WTC11 (cell line): ENCODE data around the gene PTPRN2. TPM values are rescaled to one million over a fixed set of nuclear protein-coding genes. Genes with fewer than 3 reads are reported as not detected.

Experiments
- ATAC-seq: fragments of 200-7000 bp; cut with Tn5 transposase; 2 replicates; pipeline ENCODE4 v1.10.0; 2021; ENCODE audit warnings: mild to moderate bottlenecking, moderate library complexity
- CTCF ChIA-PET: fragments of 300-600 bp; sonication (Branson Sonifier 250); formaldehyde crosslinking; loops from one replicate; lab custom pipeline; 2021; ENCODE audit warnings: antibody characterized with exemption; lab: Charles Lee
- POLR2A ChIA-PET: fragments of 350-600 bp; sonication (Branson Sonifier 250); formaldehyde crosslinking; loops from one replicate; lab custom pipeline; 2021; ENCODE audit warnings: antibody characterized with exemption; lab: Charles Lee
- DNase-seq: peaks from one replicate; pipeline ENCODE4 v3.0.0; 2021; ENCODE audit warnings: low spot score
- H3K27ac Mint-ChIP-seq: 2 replicates; pipeline ENCODE4 v1.8.0; 2021; ENCODE audit warnings: mixed read lengths
- H3K27me3 Mint-ChIP-seq: 2 replicates; pipeline ENCODE4 v1.8.0; 2021; ENCODE audit warnings: low read depth, mild to moderate bottlenecking, moderate library complexity, mixed read lengths
- H3K36me3 Mint-ChIP-seq: 2 replicates; pipeline ENCODE4 v1.8.0; 2021; ENCODE audit warnings: mixed read lengths
- H3K4me1 Mint-ChIP-seq: 2 replicates; pipeline ENCODE4 v1.8.0; 2022; ENCODE audit warnings: mixed read lengths
- H3K4me3 Mint-ChIP-seq: 2 replicates; pipeline ENCODE4 v1.8.0; 2021; ENCODE audit warnings: mild to moderate bottlenecking, moderate library complexity, mixed read lengths
- H3K9me3 Mint-ChIP-seq: 2 replicates; pipeline ENCODE4 v1.8.0; 2021; ENCODE audit warnings: mixed read lengths
- ATF3 ChIP-seq: sonication (generic); formaldehyde crosslinking; conservative IDR thresholded peaks from 2 replicates; pipeline ENCODE4 v1.8.1; 2022; ENCODE audit warnings: mild to moderate bottlenecking, missing genetic modification reagents
- CBFB ChIP-seq: sonication (generic); formaldehyde crosslinking; IDR thresholded peaks from 2 replicates; pipeline ENCODE4 v1.8.1; 2022; ENCODE audit warnings: mild to moderate bottlenecking, low read depth, missing genetic modification reagents
- CREB1 ChIP-seq: sonication (generic); formaldehyde crosslinking; IDR thresholded peaks from 2 replicates; pipeline ENCODE4 v1.8.0; 2023; ENCODE audit warnings: mild to moderate bottlenecking, missing genetic modification reagents
- EMX1 ChIP-seq: fragments of 250-450 bp; sonication (Bioruptor Pico); IDR thresholded peaks from 2 replicates; pipeline ENCODE4 v1.8.0; 2021; ENCODE audit warnings: mild to moderate bottlenecking
- ETV6 ChIP-seq: sonication (generic); formaldehyde crosslinking; IDR thresholded peaks from 2 replicates; pipeline ENCODE4 v1.8.1; 2022; ENCODE audit warnings: mild to moderate bottlenecking, missing genetic modification reagents
- FOXP4 ChIP-seq: sonication (generic); formaldehyde crosslinking; IDR thresholded peaks from 2 replicates; pipeline ENCODE4 v1.8.0; 2022; ENCODE audit warnings: mild to moderate bottlenecking, missing genetic modification reagents
- HMGXB4 ChIP-seq: sonication (generic); formaldehyde crosslinking; IDR thresholded peaks from 2 replicates; pipeline ENCODE4 v1.8.1; 2023; ENCODE audit warnings: mild to moderate bottlenecking, moderate library complexity, missing genetic modification reagents
- IRF2 ChIP-seq: sonication (generic); formaldehyde crosslinking; IDR thresholded peaks from 2 replicates; pipeline ENCODE4 v1.8.0; 2022; ENCODE audit warnings: low read depth, missing genetic modification reagents, borderline replicate concordance
- MXD4 ChIP-seq: fragments of 250-450 bp; sonication (Bioruptor Pico); IDR thresholded peaks from 2 replicates; pipeline ENCODE4 v1.8.0; 2021; ENCODE audit warnings: mild to moderate bottlenecking, moderate library complexity, borderline replicate concordance
- NFE2L1 ChIP-seq: sonication (generic); formaldehyde crosslinking; IDR thresholded peaks from 2 replicates; pipeline ENCODE4 v1.8.1; 2023; ENCODE audit warnings: missing genetic modification reagents
- NR1H2 ChIP-seq: sonication (generic); formaldehyde crosslinking; IDR thresholded peaks from 2 replicates; pipeline ENCODE4 v1.9.0; 2021; ENCODE audit warnings: mild to moderate bottlenecking, moderate library complexity, missing genetic modification reagents
- NR3C1 ChIP-seq: sonication (generic); formaldehyde crosslinking; conservative IDR thresholded peaks from 2 replicates; pipeline ENCODE4 v1.8.1; 2023; ENCODE audit warnings: low read depth, mild to moderate bottlenecking, missing genetic modification reagents
- RELA ChIP-seq: sonication (generic); formaldehyde crosslinking; IDR thresholded peaks from 2 replicates; pipeline ENCODE4 v1.8.1; 2022; ENCODE audit warnings: missing genetic modification reagents, mild to moderate bottlenecking, borderline replicate concordance
- TCF7 ChIP-seq: sonication (generic); formaldehyde crosslinking; IDR thresholded peaks from 2 replicates; pipeline ENCODE4 v1.8.0; 2022; ENCODE audit warnings: mild to moderate bottlenecking, low read depth, missing genetic modification reagents, moderate library complexity
- TEAD4 ChIP-seq: sonication (generic); formaldehyde crosslinking; IDR thresholded peaks from 2 replicates; pipeline ENCODE4 v1.8.0; 2022; ENCODE audit warnings: mild to moderate bottlenecking, missing genetic modification reagents
- TP53 ChIP-seq: sonication (generic); formaldehyde crosslinking; IDR thresholded peaks from 2 replicates; pipeline ENCODE4 v1.8.1; 2023; ENCODE audit warnings: mild to moderate bottlenecking, missing genetic modification reagents
- total RNA-seq: library from RNA; stranded (reverse); gene quantifications from 3 replicates; pipeline ENCODE4 v1.2.3, GENCODE V29; 2021
- TF ChIP-seq, protein P1 (sequence below): fragments of 250-450 bp; sonication (Bioruptor Pico); IDR thresholded peaks from 2 replicates; pipeline ENCODE4 v1.9.0; 2021; ENCODE audit warnings: moderate library complexity, mild to moderate bottlenecking, inconsistent platforms, borderline replicate concordance
- TF ChIP-seq, protein P2 (sequence below): sonication (generic); formaldehyde crosslinking; IDR thresholded peaks from 2 replicates; pipeline ENCODE4 v1.8.0; 2022; ENCODE audit warnings: mild to moderate bottlenecking, missing genetic modification reagents
- TF ChIP-seq, protein P3 (sequence below): sonication (generic); formaldehyde crosslinking; IDR thresholded peaks from 2 replicates; pipeline ENCODE4 v1.8.1; 2023; ENCODE audit warnings: mild to moderate bottlenecking, missing genetic modification reagents
- TF ChIP-seq, protein P4 (sequence below): fragments of 200-600 bp; IDR thresholded peaks from 2 replicates; pipeline ENCODE4 v1.8.0; 2022; ENCODE audit warnings: antibody characterized with exemption

PTPRN2 gene
- total RNA-seq, 1 experiment from 2014 or later, result 4.7 TPM

GRCh38 chr7:157862731-157863130 is 724.9 kb downstream of the PTPRN2 start:
- Mint-ChIP-seq H3K27me3 (no peaks in the 10 kb centered on the region), H3K9me3 (peaks cover 14% of the 10 kb centered on the region), H3K4me1 (no peaks in the 10 kb centered on the region), H3K4me3 (no peak overlapping the region), H3K27ac (no peak overlapping the region), H3K36me3 (peaks cover 17% of the 10 kb centered on the region)
- ChIA-PET POLR2A (no interaction called here), CTCF (no interaction called here)
- TF ChIP-seq MXD4 (CRISPR knock-in tag) (no peak), TP53 (CRISPR knock-in tag) (no peak), RELA (CRISPR knock-in tag) (no peak), NR3C1 (no peak), CREB1 (CRISPR knock-in tag) (no peak), NR1H2 (no peak), ETV6 (no peak), FOXP4 (CRISPR knock-in tag) (no peak), TEAD4 (no peak), CBFB (no peak), HMGXB4 (CRISPR knock-in tag) (no peak), EMX1 (CRISPR knock-in tag) (no peak), TCF7 (no peak), NFE2L1 (CRISPR knock-in tag) (no peak)
- TF ChIP-seq, protein P1, sequence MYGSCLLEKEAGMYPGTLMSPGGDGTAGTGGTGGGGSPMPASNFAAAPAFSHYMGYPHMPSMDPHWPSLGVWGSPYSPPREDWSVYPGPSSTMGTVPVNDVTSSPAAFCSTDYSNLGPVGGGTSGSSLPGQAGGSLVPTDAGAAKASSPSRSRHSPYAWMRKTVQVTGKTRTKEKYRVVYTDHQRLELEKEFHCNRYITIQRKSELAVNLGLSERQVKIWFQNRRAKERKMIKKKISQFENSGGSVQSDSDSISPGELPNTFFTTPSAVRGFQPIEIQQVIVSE, result no peak
- TF ChIP-seq, protein P2, sequence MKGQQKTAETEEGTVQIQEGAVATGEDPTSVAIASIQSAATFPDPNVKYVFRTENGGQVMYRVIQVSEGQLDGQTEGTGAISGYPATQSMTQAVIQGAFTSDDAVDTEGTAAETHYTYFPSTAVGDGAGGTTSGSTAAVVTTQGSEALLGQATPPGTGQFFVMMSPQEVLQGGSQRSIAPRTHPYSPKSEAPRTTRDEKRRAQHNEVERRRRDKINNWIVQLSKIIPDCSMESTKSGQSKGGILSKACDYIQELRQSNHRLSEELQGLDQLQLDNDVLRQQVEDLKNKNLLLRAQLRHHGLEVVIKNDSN, result no peak
- TF ChIP-seq, protein P3, sequence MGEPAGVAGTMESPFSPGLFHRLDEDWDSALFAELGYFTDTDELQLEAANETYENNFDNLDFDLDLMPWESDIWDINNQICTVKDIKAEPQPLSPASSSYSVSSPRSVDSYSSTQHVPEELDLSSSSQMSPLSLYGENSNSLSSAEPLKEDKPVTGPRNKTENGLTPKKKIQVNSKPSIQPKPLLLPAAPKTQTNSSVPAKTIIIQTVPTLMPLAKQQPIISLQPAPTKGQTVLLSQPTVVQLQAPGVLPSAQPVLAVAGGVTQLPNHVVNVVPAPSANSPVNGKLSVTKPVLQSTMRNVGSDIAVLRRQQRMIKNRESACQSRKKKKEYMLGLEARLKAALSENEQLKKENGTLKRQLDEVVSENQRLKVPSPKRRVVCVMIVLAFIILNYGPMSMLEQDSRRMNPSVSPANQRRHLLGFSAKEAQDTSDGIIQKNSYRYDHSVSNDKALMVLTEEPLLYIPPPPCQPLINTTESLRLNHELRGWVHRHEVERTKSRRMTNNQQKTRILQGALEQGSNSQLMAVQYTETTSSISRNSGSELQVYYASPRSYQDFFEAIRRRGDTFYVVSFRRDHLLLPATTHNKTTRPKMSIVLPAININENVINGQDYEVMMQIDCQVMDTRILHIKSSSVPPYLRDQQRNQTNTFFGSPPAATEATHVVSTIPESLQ, result no peak
- TF ChIP-seq, protein P4, sequence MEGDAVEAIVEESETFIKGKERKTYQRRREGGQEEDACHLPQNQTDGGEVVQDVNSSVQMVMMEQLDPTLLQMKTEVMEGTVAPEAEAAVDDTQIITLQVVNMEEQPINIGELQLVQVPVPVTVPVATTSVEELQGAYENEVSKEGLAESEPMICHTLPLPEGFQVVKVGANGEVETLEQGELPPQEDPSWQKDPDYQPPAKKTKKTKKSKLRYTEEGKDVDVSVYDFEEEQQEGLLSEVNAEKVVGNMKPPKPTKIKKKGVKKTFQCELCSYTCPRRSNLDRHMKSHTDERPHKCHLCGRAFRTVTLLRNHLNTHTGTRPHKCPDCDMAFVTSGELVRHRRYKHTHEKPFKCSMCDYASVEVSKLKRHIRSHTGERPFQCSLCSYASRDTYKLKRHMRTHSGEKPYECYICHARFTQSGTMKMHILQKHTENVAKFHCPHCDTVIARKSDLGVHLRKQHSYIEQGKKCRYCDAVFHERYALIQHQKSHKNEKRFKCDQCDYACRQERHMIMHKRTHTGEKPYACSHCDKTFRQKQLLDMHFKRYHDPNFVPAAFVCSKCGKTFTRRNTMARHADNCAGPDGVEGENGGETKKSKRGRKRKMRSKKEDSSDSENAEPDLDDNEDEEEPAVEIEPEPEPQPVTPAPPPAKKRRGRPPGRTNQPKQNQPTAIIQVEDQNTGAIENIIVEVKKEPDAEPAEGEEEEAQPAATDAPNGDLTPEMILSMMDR, result no peak
- no peak for ATAC-seq
- no peak for DNase-seq

GRCh38 chr7:157861551-157861950 is 726.1 kb downstream of the PTPRN2 start:
- ATAC-seq (no peak), DNase-seq (no peak)
- ChIA-PET POLR2A (no interaction called here), CTCF (no interaction called here)
- peaks cover 13% of the 10 kb centered on the region for H3K36me3 Mint-ChIP-seq
- H3K4me1 Mint-ChIP-seq, result no peaks in the 10 kb centered on the region
- TF ChIP-seq IRF2 (CRISPR knock-in tag) (no peak), ATF3 (no peak)
- H3K27me3 Mint-ChIP-seq, result no peaks in the 10 kb centered on the region
- H3K9me3 Mint-ChIP-seq, result peaks cover 14% of the 10 kb centered on the region
- H3K27ac Mint-ChIP-seq, result no peak overlapping the region
- no peak overlapping the region for H3K4me3 Mint-ChIP-seq
